GM04504 (cell line): ENCODE data around the gene CNTRL.
"Not testable (repeated sequence)": the region's sequence is repeated elsewhere in the genome, so short reads cannot be mapped to it uniquely, and the experiment has no call there.

ENCODE experiments used
- DNase-seq: peaks from one replicate; pipeline ENCODE4 v3.0.0-alpha.2; 2012; ENCODE audit warnings: low read depth

Gene CNTRL, protein sequence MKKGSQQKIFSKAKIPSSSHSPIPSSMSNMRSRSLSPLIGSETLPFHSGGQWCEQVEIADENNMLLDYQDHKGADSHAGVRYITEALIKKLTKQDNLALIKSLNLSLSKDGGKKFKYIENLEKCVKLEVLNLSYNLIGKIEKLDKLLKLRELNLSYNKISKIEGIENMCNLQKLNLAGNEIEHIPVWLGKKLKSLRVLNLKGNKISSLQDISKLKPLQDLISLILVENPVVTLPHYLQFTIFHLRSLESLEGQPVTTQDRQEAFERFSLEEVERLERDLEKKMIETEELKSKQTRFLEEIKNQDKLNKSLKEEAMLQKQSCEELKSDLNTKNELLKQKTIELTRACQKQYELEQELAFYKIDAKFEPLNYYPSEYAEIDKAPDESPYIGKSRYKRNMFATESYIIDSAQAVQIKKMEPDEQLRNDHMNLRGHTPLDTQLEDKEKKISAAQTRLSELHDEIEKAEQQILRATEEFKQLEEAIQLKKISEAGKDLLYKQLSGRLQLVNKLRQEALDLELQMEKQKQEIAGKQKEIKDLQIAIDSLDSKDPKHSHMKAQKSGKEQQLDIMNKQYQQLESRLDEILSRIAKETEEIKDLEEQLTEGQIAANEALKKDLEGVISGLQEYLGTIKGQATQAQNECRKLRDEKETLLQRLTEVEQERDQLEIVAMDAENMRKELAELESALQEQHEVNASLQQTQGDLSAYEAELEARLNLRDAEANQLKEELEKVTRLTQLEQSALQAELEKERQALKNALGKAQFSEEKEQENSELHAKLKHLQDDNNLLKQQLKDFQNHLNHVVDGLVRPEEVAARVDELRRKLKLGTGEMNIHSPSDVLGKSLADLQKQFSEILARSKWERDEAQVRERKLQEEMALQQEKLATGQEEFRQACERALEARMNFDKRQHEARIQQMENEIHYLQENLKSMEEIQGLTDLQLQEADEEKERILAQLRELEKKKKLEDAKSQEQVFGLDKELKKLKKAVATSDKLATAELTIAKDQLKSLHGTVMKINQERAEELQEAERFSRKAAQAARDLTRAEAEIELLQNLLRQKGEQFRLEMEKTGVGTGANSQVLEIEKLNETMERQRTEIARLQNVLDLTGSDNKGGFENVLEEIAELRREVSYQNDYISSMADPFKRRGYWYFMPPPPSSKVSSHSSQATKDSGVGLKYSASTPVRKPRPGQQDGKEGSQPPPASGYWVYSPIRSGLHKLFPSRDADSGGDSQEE (N-terminal part only)

GRCh38 chr9:121074370-121075250 is at the start of gene CNTRL:
Gene CNTRL, plus strand, starts transcription at chr9:121074955. Its CDS starts 13,372 bp downstream, at chr9:121088327.
- DNase-seq: peak; percentile 66

DNA sequence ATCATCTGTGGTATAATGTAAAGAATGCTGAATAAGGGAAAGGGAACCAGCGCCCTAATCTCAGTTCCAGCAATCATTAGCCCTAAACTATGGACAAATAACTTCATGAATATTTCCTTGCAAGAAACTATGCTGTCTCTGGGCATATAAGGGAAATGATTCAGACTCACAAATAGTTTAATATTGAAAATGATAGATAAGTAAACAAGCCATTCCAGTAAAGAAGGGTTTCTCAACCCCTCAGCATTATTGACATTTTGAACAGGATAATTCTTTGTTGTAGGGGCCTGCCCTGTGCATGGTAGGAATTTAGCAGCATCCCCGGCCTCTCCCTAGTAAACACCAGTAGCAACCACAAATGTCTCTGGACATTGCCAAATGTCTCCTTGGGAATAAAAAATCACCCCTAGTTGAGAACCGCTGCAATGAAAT is 48.5 kb upstream of the CNTRL start:
- DNase-seq: peak; percentile 3

DNA sequence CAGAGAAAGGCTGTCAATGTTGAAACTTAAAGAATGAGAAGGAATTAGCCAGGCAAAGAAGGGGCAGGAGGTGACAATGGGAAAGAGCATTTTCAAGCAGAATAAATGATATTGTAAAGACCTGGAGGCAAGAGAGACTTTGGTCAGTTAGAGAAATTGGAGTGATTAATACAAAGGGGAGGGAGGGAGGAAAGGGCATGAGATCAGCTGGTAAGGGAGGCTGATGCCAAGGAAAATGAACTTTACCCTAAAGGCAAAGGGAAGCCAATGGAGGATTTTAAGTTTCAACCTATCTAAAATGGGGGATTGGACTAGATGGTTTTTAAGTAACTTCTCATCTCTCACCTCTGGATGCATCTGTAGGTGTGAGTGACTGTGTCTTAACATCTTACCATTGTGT is 48.0 kb upstream of the CNTRL start:
- DNase-seq: no peak

DNA sequence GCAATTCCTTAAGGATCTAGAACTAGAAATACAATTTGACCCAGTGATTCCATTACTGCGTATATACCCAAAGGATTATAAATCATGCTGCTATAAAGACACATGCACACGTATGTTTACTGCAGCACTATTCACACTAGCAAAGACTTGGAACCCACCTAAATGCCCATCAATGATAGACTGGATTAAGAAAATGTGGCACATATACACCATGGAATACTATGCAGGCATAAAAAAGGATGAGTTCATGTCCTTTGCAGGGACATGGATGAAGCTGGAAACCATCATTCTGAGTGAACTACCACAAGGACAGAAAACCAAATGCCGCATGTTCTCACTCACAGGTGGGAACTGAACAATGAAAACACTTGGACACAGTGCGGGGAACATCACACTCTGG is 46.5 kb upstream of the CNTRL start:
- not testable (repeated sequence) for DNase-seq

GRCh38 chr9:121029469-121029868 is 45.3 kb upstream of the CNTRL start:
- DNase-seq: no peak

DNA sequence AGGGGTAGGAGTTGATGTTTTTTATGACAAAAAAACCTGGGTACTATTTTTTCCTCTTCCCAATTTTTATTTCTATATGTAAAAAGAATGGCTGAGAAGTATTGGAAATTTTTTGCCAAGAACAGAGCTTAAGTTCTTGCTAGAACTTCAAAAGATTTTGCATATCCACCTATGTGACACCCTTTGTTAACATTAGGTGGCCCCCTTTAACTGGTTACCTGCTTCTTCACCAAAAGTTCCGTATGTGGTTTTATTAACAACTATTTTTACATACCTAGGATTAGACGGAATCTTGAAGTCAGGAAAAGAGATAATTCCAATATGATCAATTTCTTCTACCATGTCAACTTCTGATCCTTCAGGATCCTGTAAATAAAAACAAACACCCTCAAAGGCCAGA is 40.2 kb upstream of the CNTRL start:
- no peak for DNase-seq

GRCh38 chr9:121035717-121036116 is 39.0 kb upstream of the CNTRL start:
- not testable (repeated sequence) for DNase-seq

GRCh38 chr9:121038362-121038761 is 36.4 kb upstream of the CNTRL start:
- no peak for DNase-seq

- DNase-seq: no peak
These were observed 36.0 kb upstream of the CNTRL start for GRCh38 chr9:121038804-121039203.

- DNase-seq: no peak
These were observed 26.6 kb upstream of the CNTRL start for GRCh38 chr9:121048175-121048574.

DNA sequence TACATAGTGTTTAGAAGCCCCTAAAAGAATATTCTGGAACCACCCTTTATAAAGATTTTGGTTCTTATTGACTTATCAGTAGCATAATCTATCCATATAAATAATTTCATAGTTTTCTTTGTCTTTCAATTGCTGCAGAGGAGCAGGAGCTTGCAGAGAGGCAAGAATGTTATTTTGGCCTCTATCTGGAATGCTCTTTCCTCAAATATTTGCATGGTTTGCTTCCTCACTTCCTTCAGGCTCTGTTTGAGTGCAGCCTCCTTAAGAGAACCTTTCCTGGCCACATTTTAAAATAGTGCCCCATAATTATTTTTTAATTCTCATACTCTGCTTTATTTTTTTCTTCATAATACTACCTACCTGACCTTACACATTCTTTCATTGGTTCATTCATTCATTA is 26.1 kb upstream of the CNTRL start:
- DNase-seq: no peak

DNA sequence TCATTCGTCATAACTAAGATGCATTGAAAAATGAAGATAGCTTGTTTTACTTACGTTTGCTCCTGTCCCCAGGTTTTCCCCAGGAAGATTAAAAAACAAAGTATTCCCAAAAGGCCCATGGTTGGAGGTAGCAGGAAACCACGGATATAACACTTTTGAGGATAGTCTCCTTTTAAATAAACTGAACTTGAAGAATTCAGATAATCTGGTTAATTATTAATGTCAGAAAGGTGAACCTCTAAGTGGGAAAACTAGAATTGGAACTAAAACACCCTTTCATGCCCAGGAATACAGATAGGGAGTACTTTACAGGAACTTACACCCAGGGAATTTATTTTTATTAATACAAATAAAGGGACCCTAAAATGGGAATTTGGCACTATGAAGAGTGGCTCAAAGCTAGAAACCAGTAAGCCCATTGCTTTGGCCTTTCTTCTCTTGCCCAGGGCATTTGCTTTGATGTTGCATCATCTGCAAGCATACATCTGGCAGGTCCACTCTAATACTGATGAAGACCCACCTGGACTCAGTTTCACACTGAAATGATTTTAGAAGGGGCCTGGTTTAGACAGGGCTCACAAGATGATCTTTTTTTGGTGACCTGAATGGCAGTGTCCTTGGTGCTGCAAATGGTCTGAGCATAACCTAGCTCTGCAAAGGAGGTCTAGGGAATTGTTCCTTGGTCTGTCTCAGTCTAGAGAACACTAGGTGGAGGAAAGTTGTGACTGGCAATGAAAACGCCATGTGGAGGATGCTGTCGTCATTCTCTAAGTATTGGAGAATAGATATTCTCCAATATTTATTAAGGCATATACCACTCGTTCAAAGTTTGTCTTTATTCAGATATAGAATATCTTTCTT is 24.4 kb upstream of the CNTRL start, which contains the start of gene C5:
Gene C5 (minus strand): TSS at position 148 of the 861 bp plus-strand sequence. CDS start 29 bp downstream, at position 119.
- DNase-seq: no peak

DNA sequence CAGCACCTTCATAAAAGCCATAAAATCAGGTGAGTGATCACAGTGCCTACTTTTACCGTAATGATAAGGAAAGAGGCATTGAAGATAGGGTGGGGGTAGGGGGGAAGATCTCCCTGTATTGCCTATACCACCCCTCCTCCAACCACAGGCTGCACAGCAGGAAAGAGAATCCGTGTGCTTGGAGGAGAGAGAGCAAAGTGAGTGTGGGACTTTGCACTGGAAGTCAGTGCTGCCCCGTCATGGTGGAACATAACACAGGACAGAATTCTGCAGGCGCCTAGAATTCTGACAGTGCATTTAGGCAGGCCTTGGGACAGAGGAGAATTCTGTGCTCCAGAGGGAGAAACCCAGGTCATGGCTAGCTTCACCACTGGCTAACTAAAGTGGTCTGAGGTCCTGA is 21.2 kb upstream of the CNTRL start:
- DNase-seq: no peak

GRCh38 chr9:121055642-121056143 is 19.1 kb upstream of the CNTRL start:
- DNase-seq: no peak

DNA sequence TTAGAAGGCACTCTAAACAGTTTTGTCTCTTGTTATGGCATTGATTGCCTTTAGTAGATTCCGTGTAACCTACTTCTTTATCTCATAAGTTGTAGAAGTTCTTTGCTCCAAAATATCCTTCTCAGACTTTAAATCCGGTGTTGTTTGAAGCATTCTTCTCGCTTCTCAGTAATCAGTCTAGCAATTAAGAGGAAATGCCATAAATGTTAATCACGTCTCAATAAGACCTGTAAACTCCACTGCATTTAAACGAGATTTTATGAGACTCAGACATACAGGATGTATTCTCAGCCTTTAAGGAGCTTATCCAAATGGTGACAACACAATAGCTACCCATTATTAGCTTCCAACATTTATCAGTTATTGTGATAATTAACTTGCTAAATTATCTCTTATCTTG is 16.9 kb upstream of the CNTRL start:
- no peak for DNase-seq

GRCh38 chr9:121059513-121059912 is 15.2 kb upstream of the CNTRL start:
- no peak for DNase-seq

- no peak for DNase-seq
These were observed 14.6 kb upstream of the CNTRL start for GRCh38 chr9:121059998-121060636.

DNA sequence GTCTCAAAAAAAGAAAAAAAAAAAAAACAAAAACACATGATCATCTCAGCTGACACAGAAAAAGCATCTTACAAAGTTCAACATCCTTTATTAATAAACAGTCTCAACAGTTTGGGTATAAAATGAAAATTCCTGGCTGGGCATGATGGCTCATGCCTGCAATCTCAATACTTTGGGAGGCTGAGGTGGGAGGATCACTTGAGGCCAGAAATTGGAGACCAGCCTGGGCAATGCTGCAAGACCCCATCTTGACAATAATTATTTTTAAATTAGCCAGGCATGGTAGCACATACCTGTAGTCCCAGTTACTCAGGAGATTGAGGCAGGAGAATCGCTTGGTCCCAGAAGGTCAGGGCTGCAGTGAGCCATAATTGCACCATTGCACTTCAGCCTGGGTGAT is 7.9 kb upstream of the CNTRL start:
- no peak for DNase-seq

- no peak for DNase-seq
These were observed 7.1 kb upstream of the CNTRL start for GRCh38 chr9:121067640-121068039.
